SK-N-SH treated with all-trans-retinoic acid at 6 μM for 48 hours (cell line): Measurements from ENCODE around the gene KLF11.
"Not testable (repeated sequence)": the region's sequence is repeated elsewhere in the genome, so short reads cannot be mapped to it uniquely, and the experiment has no call there.

Experiments
- ATAC-seq: fragments of 200-7000 bp; cut with Tn5 transposase; 3 replicates; pipeline ENCODE4 v1.9.1; 2020; ENCODE audit warnings: mild to moderate bottlenecking, moderate library complexity
- BACH2 ChIP-seq: fragments of 250-450 bp; sonication (Bioruptor Pico); IDR thresholded peaks from 2 replicates; pipeline ENCODE4 v1.9.0; 2021; ENCODE audit warnings: mild to moderate bottlenecking, borderline replicate concordance
- CREB5 ChIP-seq: fragments of 250-450 bp; sonication (Bioruptor Pico); IDR thresholded peaks from 2 replicates; pipeline ENCODE4 v1.5.1; 2020; ENCODE audit warnings: low read depth, mild to moderate bottlenecking, moderate library complexity
- CSDC2 ChIP-seq: fragments of 250-450 bp; sonication (Bioruptor Pico); IDR thresholded peaks from 2 replicates; pipeline ENCODE4 v1.5.0; 2020; ENCODE audit warnings: mild to moderate bottlenecking, moderate library complexity
- CSRNP3 ChIP-seq: fragments of 250-450 bp; sonication (Bioruptor Pico); IDR thresholded peaks from 2 replicates; pipeline ENCODE4 v1.5.1; 2021; ENCODE audit warnings: mild to moderate bottlenecking, moderate library complexity
- ESRRG ChIP-seq: fragments of 250-450 bp; sonication (Bioruptor Pico); IDR thresholded peaks from 2 replicates; pipeline ENCODE4 v1.6.1; 2021; ENCODE audit warnings: mild to moderate bottlenecking
- GLIS3 ChIP-seq: fragments of 250-450 bp; sonication (Bioruptor Pico); IDR thresholded peaks from 2 replicates; pipeline ENCODE4 v1.5.0; 2020; ENCODE audit warnings: mild to moderate bottlenecking, moderate library complexity
- OSR1 ChIP-seq: fragments of 250-450 bp; sonication (Bioruptor Pico); IDR thresholded peaks from 2 replicates; pipeline ENCODE4 v1.8.0; 2022; ENCODE audit warnings: moderate library complexity, mild to moderate bottlenecking, inconsistent platforms
- PATZ1 ChIP-seq: fragments of 250-450 bp; sonication (Bioruptor Pico); IDR thresholded peaks from 2 replicates; pipeline ENCODE4 v1.8.0; 2020; ENCODE audit warnings: mild to moderate bottlenecking, moderate library complexity, borderline replicate concordance
- POU6F1 ChIP-seq: fragments of 250-450 bp; sonication (Bioruptor Pico); IDR thresholded peaks from 2 replicates; pipeline ENCODE4 v1.8.0; 2021; ENCODE audit warnings: low read depth, mild to moderate bottlenecking, moderate library complexity, borderline replicate concordance
- RARB ChIP-seq: fragments of 250-450 bp; sonication (Bioruptor Pico); IDR thresholded peaks from 2 replicates; pipeline ENCODE4 v1.8.0; 2021; ENCODE audit warnings: mild to moderate bottlenecking, moderate library complexity
- TCF4 ChIP-seq: fragments of 250-450 bp; sonication (Bioruptor Pico); IDR thresholded peaks from 2 replicates; pipeline ENCODE4 v1.8.0; 2021; ENCODE audit warnings: mild to moderate bottlenecking, moderate library complexity, borderline replicate concordance
- TOX ChIP-seq: fragments of 250-450 bp; sonication (Bioruptor Pico); IDR thresholded peaks from 2 replicates; pipeline ENCODE4 v1.8.0; 2021; ENCODE audit warnings: mild to moderate bottlenecking, moderate library complexity, borderline replicate concordance
- ZC3H10 ChIP-seq: fragments of 250-450 bp; sonication (Bioruptor Pico); IDR thresholded peaks from 2 replicates; pipeline ENCODE4 v1.5.1; 2021; ENCODE audit warnings: mild to moderate bottlenecking, moderate library complexity
- ZFP3 ChIP-seq: fragments of 250-450 bp; sonication (Bioruptor Pico); IDR thresholded peaks from 2 replicates; pipeline ENCODE4 v1.5.0; 2020; ENCODE audit warnings: mild to moderate bottlenecking, moderate library complexity
- ZFP30 ChIP-seq: fragments of 450-650 bp; formaldehyde crosslinking; IDR thresholded peaks from 2 replicates; pipeline ENCODE4 v1.5.0; 2022; ENCODE audit warnings: mild to moderate bottlenecking, moderate library complexity
- ZNF70 ChIP-seq: fragments of 450-650 bp; formaldehyde crosslinking; IDR thresholded peaks from 2 replicates; pipeline ENCODE4 v1.5.0; 2020; ENCODE audit warnings: mild to moderate bottlenecking, moderate library complexity
- ZNF8 ChIP-seq: fragments of 450-650 bp; formaldehyde crosslinking; IDR thresholded peaks from 2 replicates; pipeline ENCODE4 v1.5.0; 2020; ENCODE audit warnings: mild to moderate bottlenecking, moderate library complexity

The KLF11 gene

GRCh38 chr2:10014418-10015190 lies 28.7 kb upstream of the KLF11 start (continued):
- TF ChIP-seq POU6F1: no peak
- no peak for TF ChIP-seq TOX
- TF ChIP-seq CREB5 (CRISPR knock-in tag): no peak
- TF ChIP-seq ZC3H10 (CRISPR knock-in tag): no peak

- not testable (repeated sequence) for ATAC-seq
Observed at GRCh38 chr2:10015376-10015989, 27.9 kb upstream of the KLF11 start.

- TF ChIP-seq ZC3H10 (CRISPR knock-in tag): no peak
- TF ChIP-seq RARB (CRISPR knock-in tag): no peak
- TF ChIP-seq TOX: no peak
- TF ChIP-seq ZFP3: no peak
- no peak for TF ChIP-seq PATZ1 (CRISPR knock-in tag)
- TF ChIP-seq ZNF8: no peak
- no peak for TF ChIP-seq ZNF70 (CRISPR knock-in tag)
- no peak for TF ChIP-seq GLIS3
- no peak for TF ChIP-seq ESRRG
- ATAC-seq: no peak
Observed at GRCh38 chr2:10016001-10016801, 27.1 kb upstream of the KLF11 start.

GRCh38 chr2:10016802-10017258 lies 26.5 kb upstream of the KLF11 start:
- ATAC-seq: no peak
- TF ChIP-seq ZNF70 (CRISPR knock-in tag) (no peak), CREB5 (CRISPR knock-in tag) (no peak), TCF4 (no peak), CSRNP3 (CRISPR knock-in tag) (no peak), CSDC2 (CRISPR knock-in tag) (no peak), ZNF8 (no peak), ZFP30 (CRISPR knock-in tag) (no peak), OSR1 (CRISPR knock-in tag) (no peak), RARB (CRISPR knock-in tag) (no peak)

- no peak for TF ChIP-seq GLIS3
- no peak for TF ChIP-seq BACH2 (CRISPR knock-in tag)
- no peak for TF ChIP-seq CSRNP3 (CRISPR knock-in tag)
- ATAC-seq: no peak
Observed at GRCh38 chr2:10017313-10017941, 25.9 kb upstream of the KLF11 start.
